Liver (tissue), 9 donors: Measurements from ENCODE around the gene PTPRN2. TPM values are rescaled to one million over a fixed set of nuclear protein-coding genes. Genes with fewer than 3 reads are reported as not detected.

ENCODE experiments used
- DNase-seq: peaks from one replicate; pipeline ENCODE4 v3.0.0-alpha.2; 2017; ENCODE audit warnings: low spot score
- H3K27ac ChIP-seq, 2 donors: one replicate each; pipeline ENCODE4 v1.7.0; 2013; ENCODE audit warnings: inconsistent platforms in 2 of 2, low read length in 2 of 2, control low read depth in 1 of 2, low read depth in 1 of 2, mild to moderate bottlenecking in 1 of 2
- H3K27me3 ChIP-seq, 4 donors: one replicate each; pipeline versions ENCODE4 v1.6.1 to v1.7.0; 2013; ENCODE audit warnings: low read length in 3 of 4, inconsistent platforms in 1 of 4, mild to moderate bottlenecking in 1 of 4, moderate library complexity in 1 of 4; ENCODE audit not compliant: control insufficient read depth in 4 of 4, insufficient read depth in 4 of 4
- H3K36me3 ChIP-seq, 4 donors: one replicate each; pipeline versions ENCODE4 v1.6.1 to v1.7.0; 2013; ENCODE audit warnings: low read length in 3 of 4, mild to moderate bottlenecking in 3 of 4, low read depth in 1 of 4, moderate library complexity in 1 of 4; ENCODE audit not compliant: control insufficient read depth in 4 of 4, insufficient read depth in 3 of 4
- H3K4me1 ChIP-seq, 4 donors: one replicate each; pipeline versions ENCODE4 v1.6.1 to v1.7.0; 2013; ENCODE audit warnings: low read length in 3 of 4, mild to moderate bottlenecking in 3 of 4, moderate library complexity in 1 of 4; ENCODE audit not compliant: control insufficient read depth in 4 of 4, insufficient read depth in 4 of 4
- H3K4me3 ChIP-seq, 3 donors: one replicate each; pipeline versions ENCODE4 v1.6.1 to v1.7.0; 2013; ENCODE audit warnings: low read length in 3 of 3, control low read depth in 1 of 3, low read depth in 1 of 3, mild to moderate bottlenecking in 1 of 3
- H3K9ac ChIP-seq, 2 donors: one replicate each; pipeline ENCODE4 v1.7.0; 2013; ENCODE audit warnings: low read length in 2 of 2, mild to moderate bottlenecking in 2 of 2, moderate library complexity in 2 of 2, control low read depth in 1 of 2, low read depth in 1 of 2
- H3K9me3 ChIP-seq, 4 donors: one replicate each; pipeline versions ENCODE4 v1.6.1 to v1.7.0; 2013; ENCODE audit warnings: low read length in 3 of 4; ENCODE audit not compliant: control insufficient read depth in 4 of 4
- ATF3 ChIP-seq: IDR thresholded peaks from 2 replicates; pipeline ENCODE4 v1.6.1; 2016; ENCODE audit warnings: antibody characterized with exemption
- CTCF ChIP-seq: fragments of 150-350 bp; IDR thresholded peaks from 2 replicates; pipeline ENCODE4 v1.5.1; 2017; ENCODE audit warnings: improper control_type of control experiment, low read depth, low read length; ENCODE audit not compliant: missing input control
- EGR1 ChIP-seq, 2 donors: IDR thresholded peaks; 2 replicates each; pipeline ENCODE4 v1.6.1; 2016 to 2018; ENCODE audit warnings: antibody characterized with exemption in 2 of 2, low read depth in 2 of 2
- FOXA1 ChIP-seq: IDR thresholded peaks from 2 replicates; pipeline ENCODE4 v1.6.1; 2016; ENCODE audit warnings: antibody characterized with exemption
- FOXA2 ChIP-seq: IDR thresholded peaks from 2 replicates; pipeline ENCODE4 v1.6.1; 2016; ENCODE audit warnings: antibody characterized with exemption
- GABPA ChIP-seq, 2 donors: IDR thresholded peaks in 1 of 2; conservative IDR thresholded peaks in 1 of 2; 2 replicates each; pipeline ENCODE4 v1.6.1; 2016; ENCODE audit warnings: antibody characterized with exemption in 2 of 2, mild to moderate bottlenecking in 1 of 2, moderate library complexity in 1 of 2
- HNF4A ChIP-seq, 2 donors: conservative IDR thresholded peaks; 2 replicates each; pipeline ENCODE4 v1.6.1; 2016; ENCODE audit warnings: antibody characterized with exemption in 2 of 2, mild to moderate bottlenecking in 2 of 2
- HNF4G ChIP-seq: IDR thresholded peaks from 2 replicates; pipeline ENCODE4 v1.6.1; 2016; ENCODE audit warnings: antibody characterized with exemption
- JUND ChIP-seq, 2 donors: IDR thresholded peaks; 2 replicates each; pipeline ENCODE4 v1.6.1; 2016; ENCODE audit warnings: antibody characterized with exemption in 2 of 2
- NR2F2 ChIP-seq: IDR thresholded peaks from 2 replicates; pipeline ENCODE4 v1.6.1; 2016; ENCODE audit warnings: antibody characterized with exemption
- RAD21 ChIP-seq, 2 donors: IDR thresholded peaks; 2 replicates each; pipeline ENCODE4 v1.6.1; 2016; ENCODE audit warnings: antibody characterized with exemption in 2 of 2, mild to moderate bottlenecking in 2 of 2
- REST ChIP-seq: IDR thresholded peaks from 2 replicates; pipeline ENCODE4 v1.6.1; 2016; ENCODE audit warnings: antibody characterized with exemption, mild to moderate bottlenecking
- RXRA ChIP-seq, 2 donors: IDR thresholded peaks; 2 replicates each; pipeline ENCODE4 v1.6.1; 2017 to 2018; ENCODE audit warnings: antibody characterized with exemption in 2 of 2, mild to moderate bottlenecking in 1 of 2
- SP1 ChIP-seq: IDR thresholded peaks from 2 replicates; pipeline ENCODE4 v1.6.1; 2018; ENCODE audit warnings: antibody characterized with exemption, mild to moderate bottlenecking
- YY1 ChIP-seq: IDR thresholded peaks from 2 replicates; pipeline ENCODE4 v1.6.1; 2016; ENCODE audit warnings: antibody characterized with exemption, mild to moderate bottlenecking
- ZBTB33 ChIP-seq: IDR thresholded peaks from 2 replicates; pipeline ENCODE4 v1.6.1; 2016; ENCODE audit warnings: antibody characterized with exemption
- WGBS: extraction: QIAGEN DNeasy Blood & Tissue Kit; methylation state at CpG from one replicate; pipeline ENCODE4 v1.1.7; 2013; 5-methylcytosine and 5-hydroxymethylcytosine counted together
- polyA plus RNA-seq, 2 donors: library from polyadenylated mRNA; stranded (reverse) in 1 of 2; unstranded in 1 of 2; fragments of 200-250 nt in 1 of 2; fragments of >200 nt in 1 of 2; fragmentation: Nextera tagmentation in 1 of 2; extraction: Ambion mirVana in 1 of 2; gene quantifications; one replicate each; pipeline versions ENCODE4 v1.2.1 to v1.2.3, GENCODE V29; 2013 to 2015
- total RNA-seq, 2 donors: library from RNA; depleted of rRNA; stranded (reverse); fragments of >200 nt; gene quantifications; one replicate each; pipeline ENCODE4 v1.2.3, GENCODE V29; 2014
- TF ChIP-seq, protein P1 (sequence below): IDR thresholded peaks from 2 replicates; pipeline ENCODE4 v1.6.1; 2016; ENCODE audit warnings: antibody characterized with exemption
- donor health status: healthy.
- donor health status: healthy.
- donor health status: healthy.
- donor health status: healthy.
- donor health status: healthy.

The PTPRN2 gene
- total and polyA plus RNA-seq, 4 donors: 0.75 to 1.9 (median 1.1) TPM

DNA sequence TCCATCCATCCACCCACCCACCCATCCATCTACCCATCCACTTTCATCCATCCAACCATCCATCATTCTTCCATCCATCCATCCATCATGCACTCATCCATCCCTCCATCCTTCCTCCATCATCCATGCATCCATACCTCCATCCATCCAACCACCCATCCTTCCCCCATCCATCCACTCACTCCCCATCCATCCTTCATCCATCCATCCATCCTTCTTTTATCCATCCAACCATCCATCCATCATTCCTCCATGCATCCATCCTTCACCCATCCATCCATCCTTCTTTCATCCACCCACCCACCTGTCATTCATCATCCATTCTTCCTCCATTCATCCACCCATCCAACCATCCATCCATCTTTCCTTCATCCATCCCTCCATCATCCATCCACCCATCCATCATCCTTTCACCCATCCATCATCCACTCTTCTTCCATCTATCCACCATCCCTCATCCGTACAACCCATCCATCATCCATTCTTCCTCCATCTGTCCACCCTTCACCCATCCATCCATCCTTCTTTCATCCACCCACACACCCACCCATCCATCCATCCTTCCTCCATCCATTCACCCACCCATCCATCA is 822.6 kb downstream of the PTPRN2 start:
- H3K9me3 ChIP-seq: peaks cover 0 to 6% (median 5%) of the 10 kb centered on the region in 4 donors
- H3K4me3 ChIP-seq: no peak overlapping the region
- no peaks in the 10 kb centered on the region for H3K27me3 ChIP-seq
- no peaks in the 10 kb centered on the region for H3K4me1 ChIP-seq
- 84% methylated on average over 1 of the region's 1 CpG for WGBS
- TF ChIP-seq EGR1 (IDR thresholded peaks at IDR 0.05; ENCODE audit: low read depth in 2 of 2): no peak
- TF ChIP-seq YY1: no peak
- no peak for TF ChIP-seq RAD21 (IDR thresholded peaks at IDR 0.05)
- TF ChIP-seq SP1: no peak
- TF ChIP-seq JUND (IDR thresholded peaks at IDR 0.05): no peak
- no peak for TF ChIP-seq GABPA (IDR thresholded peaks at IDR 0.05 in 1 of 2, conservative IDR thresholded peaks at IDR 0.05 in 1 of 2)
- no peak for TF ChIP-seq ZBTB33
- TF ChIP-seq, protein P1, sequence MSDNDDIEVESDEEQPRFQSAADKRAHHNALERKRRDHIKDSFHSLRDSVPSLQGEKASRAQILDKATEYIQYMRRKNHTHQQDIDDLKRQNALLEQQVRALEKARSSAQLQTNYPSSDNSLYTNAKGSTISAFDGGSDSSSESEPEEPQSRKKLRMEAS: no peak
- no peak for TF ChIP-seq REST
- no peak for TF ChIP-seq HNF4G
- TF ChIP-seq FOXA2: no peak
- no peak for TF ChIP-seq RXRA (IDR thresholded peaks at IDR 0.05)
- TF ChIP-seq NR2F2: no peak
- no peak for TF ChIP-seq FOXA1
- DNase-seq: no peak
- no peak overlapping the region for H3K9ac ChIP-seq
- no peak overlapping the region for H3K27ac ChIP-seq
- no peaks in the 10 kb centered on the region for H3K36me3 ChIP-seq

DNA sequence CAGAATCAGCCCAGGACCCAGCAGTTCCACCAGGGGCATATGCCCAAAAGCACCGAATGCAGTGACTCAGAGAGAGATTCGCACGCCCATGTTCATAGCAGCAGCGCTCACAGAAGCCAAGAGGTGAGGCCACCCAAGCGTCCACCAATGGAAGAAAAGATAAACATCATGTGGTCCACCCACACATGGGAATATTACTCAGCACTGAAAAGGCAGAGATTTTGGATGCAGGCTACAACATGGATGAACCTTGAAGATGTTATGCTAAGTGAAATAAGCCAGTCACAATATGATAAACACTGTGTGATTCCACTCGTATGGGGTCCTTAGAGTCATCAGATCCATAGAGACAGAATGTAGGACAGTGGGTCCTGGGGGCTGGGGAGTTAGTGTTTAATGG is 823.4 kb downstream of the PTPRN2 start:
- DNase-seq: no peak
- Histone ChIP-seq H3K9me3 (peaks cover 0 to 6% (median 5%) of the 10 kb centered on the region in 4 donors), H3K4me3 (no peak overlapping the region), H3K36me3 (no peaks in the 10 kb centered on the region), H3K9ac (no peak overlapping the region), H3K27me3 (peaks cover 0 to 2% (median 0%) of the 10 kb centered on the region in 4 donors), H3K27ac (no peak overlapping the region), H3K4me1 (no peaks in the 10 kb centered on the region)
- 78% methylated on average over 6 of the region's 6 CpGs for WGBS
- TF ChIP-seq EGR1 (IDR thresholded peaks at IDR 0.05; ENCODE audit: low read depth in 2 of 2) (no peak), FOXA2 (no peak), REST (no peak), CTCF (no peak), RXRA (IDR thresholded peaks at IDR 0.05) (no peak), YY1 (no peak), SP1 (no peak), ZBTB33 (no peak), JUND (IDR thresholded peaks at IDR 0.05) (no peak), ATF3 (no peak), HNF4A (conservative IDR thresholded peaks at IDR 0.05) (no peak), FOXA1 (no peak)
- TF ChIP-seq, protein P1: no peak
